Suppressor macrophage treated with lipopolysaccharide for 1 hour (primary cell): Measurements from ENCODE around the gene GUCA1C.
A peak's percentile ranks its signal among the peaks of the same experiment; 100 is the strongest.

ENCODE experiments used
- DNase-seq, 3 donors: peaks; one replicate each; pipeline ENCODE4 v3.0.0-alpha.2; 2020 to 2022

The GUCA1C gene

GRCh38 chr3:108907194-108907593, 46.5 kb downstream of the GUCA1C start:
- DNase-seq: no peak

GRCh38 chr3:108899530-108899929, 54.1 kb downstream of the GUCA1C start:
- DNase-seq: no peak

GRCh38 chr3:108897883-108898282, 55.8 kb downstream of the GUCA1C start:
- DNase-seq: no peak

GRCh38 chr3:108894981-108895380, 58.7 kb downstream of the GUCA1C start:
- no peak for DNase-seq

GRCh38 chr3:108891833-108892232, 61.8 kb downstream of the GUCA1C start:
- no peak for DNase-seq

GRCh38 chr3:108887777-108888176, 65.9 kb downstream of the GUCA1C start:
- DNase-seq: no peak

- no peak for DNase-seq
Measured at GRCh38 chr3:108887121-108887520, 66.6 kb downstream of the GUCA1C start.

GRCh38 chr3:108883373-108883772, 70.3 kb downstream of the GUCA1C start:
- no peak for DNase-seq

GRCh38 chr3:108882762-108883161, 70.9 kb downstream of the GUCA1C start:
- DNase-seq: no peak

- DNase-seq: no peak
Measured at GRCh38 chr3:108879915-108880314, 73.8 kb downstream of the GUCA1C start.

- no peak for DNase-seq
Measured at GRCh38 chr3:108877901-108878300, 75.8 kb downstream of the GUCA1C start.

GRCh38 chr3:108863799-108864135, 89.9 kb downstream of the GUCA1C start:
- DNase-seq: no peak

- DNase-seq: peak; percentile 3 to 24 (median 4)
Measured at GRCh38 chr3:108862865-108863798, 90.5 kb downstream of the GUCA1C start.

GRCh38 chr3:108861401-108861800, 92.3 kb downstream of the GUCA1C start:
- no peak for DNase-seq
